Fibroblast of skin of right quadriceps (primary cell): ENCODE measurements around the gene NOXA1.
A peak's percentile ranks its signal among the peaks of the same experiment; 100 is the strongest.
"Not testable (repeated sequence)": the region's sequence is repeated elsewhere in the genome, so short reads cannot be mapped to it uniquely, and the experiment has no call there.

Experiments
- DNase-seq: peaks from one replicate; pipeline ENCODE4 v3.0.0-alpha.2; 2013

The NOXA1 gene

GRCh38 chr9:137444106-137444790, 21.1 kb downstream of the NOXA1 start:
- no peak for DNase-seq

DNA sequence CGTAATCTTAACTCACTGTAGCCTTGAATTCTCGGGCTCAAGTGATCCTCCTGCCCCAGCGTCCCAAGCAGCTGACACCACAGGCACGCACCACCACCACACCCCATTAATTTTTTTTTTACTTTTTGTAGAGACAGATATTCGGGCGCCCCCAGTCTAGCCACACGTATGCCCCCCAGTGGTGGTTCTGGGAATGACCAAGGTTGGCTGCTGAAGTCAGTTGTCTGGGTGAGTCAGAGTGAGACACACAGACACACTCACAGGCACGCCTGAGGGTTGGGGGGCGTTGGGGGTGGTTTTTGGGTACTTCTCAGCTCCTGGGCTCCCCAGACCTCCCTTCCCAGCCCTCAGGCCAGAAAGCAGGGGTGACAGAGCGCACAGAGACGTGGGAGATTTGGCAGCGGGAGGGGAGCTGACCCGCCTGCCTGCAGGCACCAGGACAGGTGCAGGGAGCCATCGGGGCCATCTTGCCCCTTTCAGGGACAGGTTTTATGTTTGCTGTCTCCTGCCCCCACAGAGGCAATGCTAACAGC, 22.1 kb downstream of the NOXA1 start:
- peak; percentile 69 for DNase-seq

DNA sequence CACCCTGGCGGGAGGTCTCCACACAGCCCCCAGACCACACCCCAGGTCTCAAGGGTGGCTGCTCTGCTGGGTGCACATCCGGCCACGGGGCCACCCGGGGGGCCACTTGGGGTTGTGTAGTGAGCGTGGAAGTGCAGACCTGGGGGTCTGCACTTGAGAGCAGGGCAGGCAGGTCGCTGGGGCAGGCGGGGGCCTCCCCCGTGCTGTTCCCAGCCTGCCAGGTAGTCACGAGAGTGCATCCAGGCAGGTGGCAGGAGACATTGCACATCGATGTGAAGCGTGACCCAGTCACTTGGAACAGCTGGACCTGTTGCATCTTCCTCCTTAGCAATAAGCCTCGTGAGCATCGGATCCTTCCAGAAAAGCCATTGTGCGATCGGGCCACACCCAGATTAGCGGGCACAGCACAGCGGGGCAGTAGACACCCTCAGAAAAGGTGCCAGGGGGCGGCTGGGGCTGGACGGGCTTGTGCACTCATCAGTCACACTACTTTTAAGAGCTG, 22.8 kb downstream of the NOXA1 start:
- DNase-seq = no peak

GRCh38 chr9:137446851-137447471, 23.8 kb downstream of the NOXA1 start:
- peak; percentile 25 for DNase-seq

DNA sequence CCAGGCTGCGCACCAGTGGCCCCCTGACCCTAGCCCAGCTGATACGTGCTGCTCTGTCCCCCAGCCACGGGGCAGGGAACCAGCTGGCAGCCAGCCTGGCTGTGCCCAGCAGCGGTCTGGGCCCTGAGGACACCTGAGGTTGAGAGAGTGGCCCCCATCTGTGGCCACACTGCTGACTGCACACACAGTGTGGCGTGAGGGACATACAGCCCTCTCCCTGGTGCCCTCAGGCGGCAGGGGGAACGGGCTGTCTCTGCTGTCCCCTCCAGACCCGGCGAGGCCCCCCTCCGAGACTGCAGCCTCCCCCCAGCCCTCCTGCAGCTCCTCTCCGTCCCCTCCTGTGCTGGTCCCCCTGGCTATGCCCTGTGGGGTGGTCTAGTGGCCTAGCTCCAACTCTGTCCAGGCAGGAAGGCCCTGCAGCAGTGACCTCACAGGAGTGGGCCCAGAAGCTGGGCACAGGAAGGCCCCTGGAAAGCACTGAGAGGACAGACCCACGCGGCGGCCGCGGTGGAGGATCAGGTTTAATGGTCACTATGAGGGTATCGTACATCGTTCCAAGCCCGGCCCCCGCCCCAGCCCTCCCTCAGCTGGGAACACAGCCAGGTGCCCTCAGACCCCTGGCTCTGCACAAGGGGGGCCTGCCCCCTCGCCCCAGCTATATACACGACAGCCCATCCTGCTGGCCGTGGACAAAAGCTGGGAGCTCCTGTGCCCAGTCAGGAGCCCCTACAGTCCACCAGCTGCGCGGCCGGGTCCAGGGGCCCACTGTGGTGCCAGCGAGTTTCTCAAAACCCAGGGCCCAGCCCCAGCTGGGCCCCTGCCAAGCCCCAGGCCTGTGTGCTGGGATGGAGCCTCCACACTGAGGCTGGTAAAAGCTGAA, 24.8 kb downstream of the NOXA1 start:
- DNase-seq = no peak

DNA sequence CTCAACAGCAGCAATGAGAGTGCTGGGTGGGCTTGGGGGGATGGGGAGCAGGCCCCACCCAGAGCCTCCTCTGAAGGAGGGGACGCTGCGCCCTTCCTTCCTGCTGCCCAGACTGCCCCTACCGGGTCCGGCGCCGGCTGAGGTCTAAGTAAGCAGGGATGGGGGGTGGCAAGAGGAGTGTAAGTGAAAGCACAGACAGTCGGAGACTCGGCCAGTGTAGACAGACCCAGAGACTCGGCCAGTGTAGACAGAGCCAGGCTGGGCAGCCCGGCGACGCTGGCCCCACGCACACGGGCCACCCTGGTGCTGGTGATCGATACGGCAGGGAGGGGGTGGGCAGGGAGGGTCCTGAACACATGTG, 25.4 kb downstream of the NOXA1 start:
- no peak for DNase-seq

GRCh38 chr9:137449081-137449844, 26.1 kb downstream of the NOXA1 start:
- no peak for DNase-seq

DNA sequence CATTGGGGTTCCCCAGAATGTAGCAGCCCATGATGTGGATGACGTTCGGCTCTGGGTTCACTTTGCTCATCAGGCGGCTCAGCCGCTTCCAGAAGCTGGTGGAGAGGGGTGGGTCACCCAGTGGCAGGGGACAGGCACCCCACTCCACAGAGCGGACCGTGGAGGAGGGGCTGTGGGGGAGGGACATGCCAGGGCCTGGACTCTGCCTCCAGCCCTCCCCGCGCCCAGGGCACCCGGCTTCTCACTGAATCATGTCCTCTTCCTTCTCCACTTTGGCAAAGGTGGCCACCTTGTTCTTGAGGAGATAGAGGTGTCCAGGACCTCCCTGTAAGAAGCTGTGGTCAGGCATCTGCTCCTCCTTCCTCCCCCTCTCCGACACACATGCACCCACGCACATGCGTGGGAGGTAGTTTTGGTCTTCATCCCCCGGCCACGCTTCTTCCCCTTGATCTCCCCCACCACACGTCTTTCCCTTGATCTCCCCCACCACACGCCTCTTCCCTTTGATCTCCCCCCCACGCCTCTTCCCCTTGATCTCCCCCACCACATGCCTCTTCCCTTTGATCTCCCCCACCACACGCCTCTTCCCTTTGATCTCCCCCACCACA, 26.8 kb downstream of the NOXA1 start:
- no peak for DNase-seq

- DNase-seq = not testable (repeated sequence)
Observed at GRCh38 chr9:137450539-137451222, 27.5 kb downstream of the NOXA1 start.

DNA sequence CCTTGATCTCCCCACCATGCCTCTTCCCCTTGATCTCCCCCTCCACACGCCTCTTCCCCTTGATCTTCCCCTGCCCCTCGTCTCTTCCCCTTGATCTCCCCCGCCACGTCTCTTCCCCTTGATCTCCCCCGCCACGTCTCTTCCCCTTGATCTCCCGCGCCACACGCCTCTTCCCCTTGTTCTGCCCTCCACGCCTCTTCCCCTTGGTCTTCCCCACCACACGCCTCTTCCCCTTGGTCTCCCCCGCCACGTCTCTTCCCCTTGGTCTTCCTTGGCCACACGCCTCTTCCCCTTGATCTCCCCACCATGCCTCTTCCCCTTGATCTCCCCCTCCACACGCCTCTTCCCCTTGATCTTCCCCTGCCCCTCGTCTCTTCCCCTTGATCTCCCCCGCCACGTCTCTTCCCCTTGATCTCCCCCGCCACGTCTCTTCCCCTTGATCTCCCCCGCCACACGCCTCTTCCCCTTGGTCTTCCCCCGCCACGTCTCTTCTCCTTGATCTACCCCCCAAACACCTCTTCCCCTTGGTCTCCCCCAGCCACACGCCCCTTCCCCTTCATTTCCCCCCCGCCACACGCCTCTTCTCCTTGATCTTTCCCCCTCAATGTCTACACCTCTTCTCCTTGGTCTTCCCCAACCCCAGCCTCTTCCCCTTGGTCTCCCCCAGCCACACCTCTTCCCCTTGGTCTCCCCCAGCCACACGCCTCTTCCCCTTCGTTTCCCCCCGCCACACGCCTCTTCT, 28.2 kb downstream of the NOXA1 start:
- not testable (repeated sequence) for DNase-seq

GRCh38 chr9:137452006-137452760, 29.0 kb downstream of the NOXA1 start:
- DNase-seq = no peak

DNA sequence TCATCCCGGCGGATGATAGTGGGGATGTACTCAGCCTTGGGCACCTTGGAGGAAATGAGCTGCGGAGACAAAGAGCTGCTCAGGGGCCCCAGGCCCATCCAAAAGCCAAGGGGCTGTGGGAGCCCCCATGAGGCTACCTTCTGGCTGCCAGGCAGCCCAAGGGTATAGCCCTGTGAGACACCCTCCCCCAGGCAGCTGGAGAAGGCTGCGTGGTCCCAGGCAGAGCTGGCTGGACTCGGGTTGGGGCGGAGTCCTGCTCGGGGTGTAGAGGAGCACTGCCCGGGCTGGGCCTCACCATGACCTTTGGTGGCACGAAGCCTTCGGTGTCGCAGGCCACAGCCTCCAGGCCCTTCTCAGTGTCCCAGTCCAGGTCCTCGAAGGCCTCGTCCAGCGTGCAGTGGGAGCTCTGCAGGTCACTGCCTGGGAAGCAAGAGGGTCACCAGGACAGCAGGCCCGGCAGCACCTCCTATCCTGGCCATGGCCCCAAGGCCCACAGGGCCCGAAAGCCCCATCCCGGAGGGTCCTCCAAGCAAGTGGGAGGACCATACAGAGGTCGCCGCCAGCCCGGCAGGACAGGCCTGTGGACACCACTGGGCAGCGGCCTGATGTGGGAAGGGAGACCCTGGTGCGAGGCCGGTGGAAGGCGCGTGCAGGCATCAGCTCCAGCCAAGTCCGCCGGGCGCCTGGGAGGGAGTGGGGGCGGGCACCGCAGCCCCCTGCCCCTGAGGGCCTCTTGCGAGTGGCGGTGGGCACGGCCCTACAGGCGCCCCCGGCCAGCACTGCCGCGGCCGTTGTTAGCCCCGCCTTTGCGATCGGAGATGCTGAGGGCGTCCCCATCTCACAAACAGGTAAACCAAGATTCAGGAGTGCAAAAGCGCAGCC, 29.8 kb downstream of the NOXA1 start:
- no peak for DNase-seq

GRCh38 chr9:137453643-137454081, 30.5 kb downstream of the NOXA1 start:
- peak; percentile 80 for DNase-seq

- peak; percentile 22 for DNase-seq
Observed at GRCh38 chr9:137454145-137454596, 31.0 kb downstream of the NOXA1 start.

DNA sequence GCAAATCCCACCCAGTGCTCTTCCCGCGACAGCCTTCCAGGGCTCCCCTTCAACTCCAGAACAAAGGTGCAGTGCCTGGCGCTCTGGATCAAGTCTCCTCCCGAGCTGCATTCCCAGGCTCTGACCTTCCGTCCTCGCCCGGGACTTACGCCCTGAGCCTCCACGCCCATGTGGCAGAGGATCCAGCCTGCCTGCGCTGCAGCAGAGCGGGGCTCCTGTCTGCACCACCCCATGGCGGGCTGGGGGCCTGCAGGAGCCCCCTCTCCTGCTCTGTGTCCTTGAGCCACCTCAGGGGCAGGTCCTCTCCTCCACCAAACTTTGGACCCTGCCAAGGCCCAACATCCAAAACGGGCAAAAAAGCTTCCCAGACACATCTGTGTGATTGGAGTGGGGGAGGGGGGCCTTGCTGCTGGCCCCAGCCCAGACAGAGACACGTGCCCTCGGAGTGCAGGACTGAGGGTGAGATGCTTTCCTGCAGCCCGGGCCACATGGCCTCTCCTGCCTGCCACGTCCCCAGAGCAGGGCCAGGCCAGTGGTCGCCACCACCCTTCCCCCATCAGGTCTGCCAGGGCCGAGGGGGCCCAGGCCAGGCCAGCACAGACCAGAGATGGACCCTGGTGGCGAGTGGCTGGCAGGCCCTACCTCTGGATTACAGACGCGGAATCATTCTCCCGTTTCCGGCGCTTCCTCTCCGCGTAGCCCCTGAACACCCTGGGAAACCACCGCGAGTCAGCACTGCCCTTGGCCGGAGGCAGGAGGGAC, 31.6 kb downstream of the NOXA1 start:
- no peak for DNase-seq

- DNase-seq = no peak
Observed at GRCh38 chr9:137455359-137455991, 32.3 kb downstream of the NOXA1 start.
